ENCODE measurements around the gene DYRK1A.

DYRK1A gene

GRCh38 chr21:37367703-37368540 lies 1.3 kb downstream of the DYRK1A start:
- Histone ChIP-seq H3K9me3 (ENCODE audit: control insufficient read depth, insufficient read depth, low read depth, low read length) (no peaks in the 10 kb centered on the region), H3K4me3 (ENCODE audit: low read depth, low read length) (peak overlapping the region; percentile 100), H3K4me1 (ENCODE audit: control insufficient read depth, insufficient read depth, low read length) (peaks cover 21% of the 10 kb centered on the region), H3K36me3 (ENCODE audit: control insufficient read depth in 2 of 2, insufficient read depth in 1 of 2, low read length in 2 of 2) (no peaks in the 10 kb centered on the region), H3K27ac (ENCODE audit: extremely low read depth, low read depth, low read length) (peak overlapping the region; percentile 100)
- ChIA-PET POLR2A (interaction anchor here (0.6 to 1.7 kb wide), 3 partner anchors 50 to 101 kb away, joined by 3 to 6 read pairs (median 3); partner anchors contain the start of gene VPS26C), CTCF (interaction anchor here (0.6 to 1.1 kb wide), 2 partner anchors 14 to 201 kb away, joined by 4 to 5 read pairs; no protein-coding TSS in a partner anchor)
- no peak for TF ChIP-seq ZBTB20 (tag by site-specific recombination; IDR thresholded peaks at IDR 0.05)
- no peak; the same call in 1 of the 2 replicates for TF ChIP-seq ZEB2 (tag by site-specific recombination; IDR thresholded peaks at IDR 0.05)
- TF ChIP-seq ZBTB26 (tag by site-specific recombination; optimal IDR thresholded peaks at IDR 0.05) = peak; percentile 60
- peak; percentile 21; the same call in 1 of the 2 replicates for TF ChIP-seq ZNF398 (tag by site-specific recombination; IDR thresholded peaks at IDR 0.05)
- TF ChIP-seq SP2 (tag by site-specific recombination; IDR thresholded peaks at IDR 0.05) = peak; percentile 56
- no peak for TF ChIP-seq ZNF501 (tag by site-specific recombination; IDR thresholded peaks at IDR 0.05)
- peak; percentile 14; the same call in 1 of the 2 replicates for TF ChIP-seq ZNF677 (tag by site-specific recombination; IDR thresholded peaks at IDR 0.05)
- 0 out of 2 replicates have a peak, but pooled peaks have one; percentile 3 for TF ChIP-seq GLIS1 (tag by site-specific recombination; IDR thresholded peaks at IDR 0.05)
- no peak for TF ChIP-seq ZNF645 (tag by site-specific recombination; IDR thresholded peaks at IDR 0.05)
- peak; percentile 74 for TF ChIP-seq ZFHX2 (tag by site-specific recombination; conservative IDR thresholded peaks at IDR 0.05)
- no peak for TF ChIP-seq TSHZ1 (tag by site-specific recombination; IDR thresholded peaks at IDR 0.05; ENCODE audit: borderline replicate concordance)
- peak; percentile 99 for TF ChIP-seq ZNF513 (tag by site-specific recombination; IDR thresholded peaks at IDR 0.05)
- TF ChIP-seq EGR2 (tag by site-specific recombination; IDR thresholded peaks at IDR 0.05; ENCODE audit: low read depth) = peak; percentile 87
- peak; percentile 78 for TF ChIP-seq SP3 (tag by site-specific recombination; IDR thresholded peaks at IDR 0.05)
- TF ChIP-seq ZNF561 (tag by site-specific recombination; IDR thresholded peaks at IDR 0.05; ENCODE audit: borderline replicate concordance) = 0 out of 2 replicates have a peak, but pooled peaks have one; percentile 45
- TF ChIP-seq PRDM1 (tag by site-specific recombination; IDR thresholded peaks at IDR 0.05) = peak; percentile 71
- TF ChIP-seq KLF8 (tag by site-specific recombination; IDR thresholded peaks at IDR 0.05) = 0 out of 2 replicates have a peak, but pooled peaks have one; percentile 42
- 0 out of 2 replicates have a peak, but pooled peaks have one; percentile 14 for TF ChIP-seq REST (tag by site-specific recombination; IDR thresholded peaks at IDR 0.05)
- no peak for TF ChIP-seq ZSCAN16 (tag by site-specific recombination; IDR thresholded peaks at IDR 0.05)

All from HEK293 (cell line).